Measurements from ENCODE around the gene LRRC8B.

- TF ChIP-seq, protein P1, sequence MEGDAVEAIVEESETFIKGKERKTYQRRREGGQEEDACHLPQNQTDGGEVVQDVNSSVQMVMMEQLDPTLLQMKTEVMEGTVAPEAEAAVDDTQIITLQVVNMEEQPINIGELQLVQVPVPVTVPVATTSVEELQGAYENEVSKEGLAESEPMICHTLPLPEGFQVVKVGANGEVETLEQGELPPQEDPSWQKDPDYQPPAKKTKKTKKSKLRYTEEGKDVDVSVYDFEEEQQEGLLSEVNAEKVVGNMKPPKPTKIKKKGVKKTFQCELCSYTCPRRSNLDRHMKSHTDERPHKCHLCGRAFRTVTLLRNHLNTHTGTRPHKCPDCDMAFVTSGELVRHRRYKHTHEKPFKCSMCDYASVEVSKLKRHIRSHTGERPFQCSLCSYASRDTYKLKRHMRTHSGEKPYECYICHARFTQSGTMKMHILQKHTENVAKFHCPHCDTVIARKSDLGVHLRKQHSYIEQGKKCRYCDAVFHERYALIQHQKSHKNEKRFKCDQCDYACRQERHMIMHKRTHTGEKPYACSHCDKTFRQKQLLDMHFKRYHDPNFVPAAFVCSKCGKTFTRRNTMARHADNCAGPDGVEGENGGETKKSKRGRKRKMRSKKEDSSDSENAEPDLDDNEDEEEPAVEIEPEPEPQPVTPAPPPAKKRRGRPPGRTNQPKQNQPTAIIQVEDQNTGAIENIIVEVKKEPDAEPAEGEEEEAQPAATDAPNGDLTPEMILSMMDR (optimal IDR thresholded peaks at IDR 0.05 in 1 of 3, IDR thresholded peaks at IDR 0.05 in 1 of 3, conservative IDR thresholded peaks at IDR 0.05 in 1 of 3; ENCODE audit: extremely low read depth in 1 of 3, insufficient read depth in 2 of 3, low read length in 3 of 3) = no peak
- TF ChIP-seq EZH2 (IDR thresholded peaks at IDR 0.05; ENCODE audit: low read length) = no peak
Observed at GRCh38 chr1:89548122-89548857, 23.7 kb downstream of the LRRC8B start.
